NCI-H2196 treated with DMSO at 0.1 percent for 48 hours (cell line): Measurements from ENCODE around the gene SNED1.

Experiments used
- DNase-seq: peaks from one replicate; lab custom pipeline; 2025; ENCODE audit not compliant: unreplicated experiment; lab: John Stamatoyannopoulos, UW

Gene SNED1

DNA sequence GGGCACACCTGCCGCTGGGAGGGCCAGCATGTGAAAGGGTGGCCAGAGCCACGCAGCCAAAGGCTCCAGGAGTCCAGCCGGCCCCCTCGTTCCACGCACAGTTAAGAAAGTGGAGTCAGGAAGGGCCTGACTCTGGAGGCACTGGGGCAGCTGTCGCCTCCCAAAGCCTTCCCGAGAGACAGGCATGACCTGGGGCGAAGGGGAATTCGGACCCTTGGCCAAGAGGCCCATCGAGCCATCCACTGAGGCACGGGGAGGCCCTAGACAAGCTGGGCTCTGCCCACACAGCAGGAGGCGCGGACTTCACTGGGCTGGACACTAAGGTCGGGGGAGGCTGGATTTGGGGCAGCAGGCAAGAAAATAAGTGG is 38.5 kb upstream of the SNED1 start:
- DNase-seq: no peak

DNA sequence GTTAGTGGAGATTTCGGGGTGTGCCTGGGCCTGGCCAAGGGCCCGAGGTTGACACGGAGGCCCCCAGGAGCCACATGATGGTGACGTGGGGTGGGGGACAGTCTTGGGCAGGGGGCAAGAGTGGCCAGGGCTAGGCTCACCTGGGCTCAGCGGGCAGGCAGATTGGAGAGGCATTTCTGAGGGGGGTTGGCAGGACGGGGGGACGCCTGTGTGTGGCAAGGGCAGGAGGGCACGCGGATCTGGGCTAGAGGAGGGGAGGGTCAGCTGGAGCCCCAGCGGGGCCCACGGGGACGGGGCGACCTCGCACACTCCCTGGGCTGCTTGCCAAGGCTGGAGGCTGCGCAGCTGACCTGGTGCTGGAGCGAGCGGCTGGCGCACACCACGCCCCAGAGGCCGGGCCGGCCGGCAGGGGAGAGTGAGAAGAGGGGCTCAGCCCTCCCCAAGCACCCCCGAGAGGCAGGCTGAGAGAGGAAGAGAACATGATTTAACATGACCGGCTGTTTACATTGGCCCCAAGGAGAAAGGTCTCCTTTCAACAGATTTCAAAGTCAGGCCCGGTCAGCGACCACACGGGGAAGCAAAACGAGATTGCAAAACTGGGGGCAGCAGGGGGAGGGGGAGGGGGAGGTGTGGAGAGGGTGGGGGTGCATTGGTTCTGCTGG is 38.0 kb upstream of the SNED1 start:
- no peak for DNase-seq

DNA sequence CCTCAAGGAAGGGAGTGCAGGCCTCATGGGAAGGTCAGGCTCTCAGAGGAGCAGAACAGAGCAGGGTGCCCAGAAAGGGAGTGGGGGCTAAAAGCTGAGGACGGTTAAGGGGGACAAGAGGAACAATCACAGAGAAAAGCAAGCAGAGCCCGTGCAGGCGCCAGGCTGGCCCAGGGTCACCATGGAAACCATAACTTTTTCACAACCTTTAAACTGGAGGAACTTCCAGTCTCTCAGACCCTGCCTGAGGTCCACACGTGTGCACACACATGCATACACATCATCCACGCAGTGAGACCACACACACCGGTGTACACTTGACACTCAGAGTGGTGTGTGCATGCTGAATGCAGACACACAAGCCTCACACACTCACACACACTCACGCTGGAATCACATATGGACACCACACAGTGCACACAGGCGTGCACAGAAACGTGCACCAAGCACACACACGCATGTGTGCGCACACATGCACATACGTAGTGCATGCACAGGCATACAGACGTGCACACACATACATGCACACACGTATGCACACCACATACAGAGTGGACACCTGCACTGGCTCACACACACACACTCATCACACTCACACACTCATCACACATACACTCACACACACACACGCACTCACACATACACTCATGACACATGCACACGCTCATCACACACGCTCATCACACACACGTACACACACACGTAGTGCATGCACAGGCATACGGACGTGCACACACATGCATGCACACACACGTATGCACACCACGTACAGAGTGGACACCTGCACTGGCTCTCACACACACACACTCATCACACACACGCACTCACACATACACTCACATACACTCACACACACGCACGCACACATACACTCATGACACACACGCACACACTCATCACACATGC is 37.2 kb upstream of the SNED1 start:
- no peak for DNase-seq

DNA sequence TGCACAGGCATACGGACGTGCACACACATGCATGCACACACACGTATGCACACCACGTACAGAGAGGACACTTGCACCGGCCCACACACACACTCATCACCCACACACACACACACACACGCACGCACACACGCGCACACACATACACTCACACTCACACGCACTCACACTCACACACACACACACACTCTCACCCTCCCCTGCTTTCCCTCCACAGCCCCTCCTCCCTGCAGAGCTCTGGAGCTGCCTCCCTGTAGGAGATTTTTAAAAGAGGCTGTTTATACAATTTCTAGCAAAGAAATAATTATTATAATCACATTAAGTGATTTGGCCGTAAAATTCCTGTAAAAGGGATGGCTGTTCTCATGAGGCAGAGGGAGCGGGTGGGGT is 36.5 kb upstream of the SNED1 start:
- DNase-seq: no peak

DNA sequence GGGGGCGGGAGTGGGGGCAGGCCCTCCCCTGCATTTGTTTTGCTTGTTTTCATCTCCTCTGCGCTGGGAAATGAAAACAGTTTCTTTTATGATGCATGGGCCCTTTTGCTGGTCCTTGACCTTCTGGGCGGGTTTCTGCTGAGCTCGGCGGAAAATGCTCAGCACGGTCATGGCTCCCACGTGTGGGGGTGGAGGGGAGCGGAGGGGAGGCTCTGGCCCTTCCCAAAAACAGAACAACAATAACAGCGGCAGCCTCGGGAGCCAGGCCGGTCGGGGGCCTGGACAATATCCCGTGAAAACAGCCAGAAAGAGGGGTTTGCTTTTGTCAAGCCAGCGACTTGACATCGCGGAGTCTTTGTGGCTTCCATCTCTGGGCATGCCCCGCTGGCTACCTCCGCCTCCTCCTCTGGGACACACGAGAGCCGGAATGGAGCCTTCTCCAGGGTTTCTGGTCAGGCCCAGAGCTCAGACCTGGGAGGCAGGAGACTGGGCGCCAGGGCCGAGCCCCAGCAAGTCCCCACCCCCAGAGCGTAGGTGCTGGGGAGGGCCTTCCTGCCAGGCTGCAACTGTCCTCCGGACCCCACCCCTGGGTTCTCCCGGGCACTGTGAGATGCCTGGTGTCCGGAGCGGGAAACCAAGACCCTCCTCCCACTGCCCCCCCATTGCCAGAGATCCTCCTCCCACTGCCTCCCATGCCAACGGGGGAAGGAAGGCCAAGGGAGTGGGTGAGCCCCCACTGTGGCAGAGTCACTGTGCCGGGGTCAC is 35.9 kb upstream of the SNED1 start:
- DNase-seq: no peak

DNA sequence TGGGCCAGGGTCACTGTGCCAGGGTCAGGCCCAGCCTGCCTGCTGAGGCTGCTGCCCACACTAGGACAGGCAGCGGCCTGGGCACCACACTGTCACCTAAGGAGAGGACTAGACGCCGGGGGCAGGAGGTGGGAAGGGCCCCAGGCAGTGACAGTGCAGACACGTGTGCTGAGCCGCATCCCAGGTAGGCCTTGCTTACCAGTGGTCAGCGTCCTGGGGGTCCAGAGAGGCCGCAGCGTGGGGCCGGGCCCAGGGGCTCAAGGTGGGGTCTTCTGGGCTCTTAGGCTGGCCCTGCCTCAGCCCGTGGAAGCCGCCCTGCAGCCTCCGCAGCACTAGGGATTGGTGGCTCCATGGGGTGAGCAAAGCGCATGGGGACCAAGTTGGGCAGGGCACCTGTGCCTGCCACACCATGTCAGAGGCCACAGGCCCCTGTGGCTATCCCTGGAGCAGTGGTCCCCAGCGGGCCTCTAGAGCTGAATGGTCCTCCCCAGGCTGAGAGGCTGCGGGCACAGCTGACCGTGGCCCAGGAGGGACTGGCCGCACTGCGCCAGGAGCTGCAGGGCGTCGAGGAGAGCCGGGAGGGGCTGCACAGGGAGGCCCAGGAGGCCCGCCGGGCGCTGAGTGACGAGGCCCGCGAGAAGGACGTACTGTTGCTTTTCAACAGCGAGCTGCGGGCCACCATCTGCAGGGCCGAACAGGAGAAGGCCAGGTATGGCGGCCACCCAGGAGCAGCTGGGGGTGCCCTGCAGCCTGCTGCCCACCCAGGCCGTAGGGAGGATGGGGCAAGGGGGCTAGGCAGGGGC is 35.2 kb upstream of the SNED1 start:
- no peak for DNase-seq

DNA sequence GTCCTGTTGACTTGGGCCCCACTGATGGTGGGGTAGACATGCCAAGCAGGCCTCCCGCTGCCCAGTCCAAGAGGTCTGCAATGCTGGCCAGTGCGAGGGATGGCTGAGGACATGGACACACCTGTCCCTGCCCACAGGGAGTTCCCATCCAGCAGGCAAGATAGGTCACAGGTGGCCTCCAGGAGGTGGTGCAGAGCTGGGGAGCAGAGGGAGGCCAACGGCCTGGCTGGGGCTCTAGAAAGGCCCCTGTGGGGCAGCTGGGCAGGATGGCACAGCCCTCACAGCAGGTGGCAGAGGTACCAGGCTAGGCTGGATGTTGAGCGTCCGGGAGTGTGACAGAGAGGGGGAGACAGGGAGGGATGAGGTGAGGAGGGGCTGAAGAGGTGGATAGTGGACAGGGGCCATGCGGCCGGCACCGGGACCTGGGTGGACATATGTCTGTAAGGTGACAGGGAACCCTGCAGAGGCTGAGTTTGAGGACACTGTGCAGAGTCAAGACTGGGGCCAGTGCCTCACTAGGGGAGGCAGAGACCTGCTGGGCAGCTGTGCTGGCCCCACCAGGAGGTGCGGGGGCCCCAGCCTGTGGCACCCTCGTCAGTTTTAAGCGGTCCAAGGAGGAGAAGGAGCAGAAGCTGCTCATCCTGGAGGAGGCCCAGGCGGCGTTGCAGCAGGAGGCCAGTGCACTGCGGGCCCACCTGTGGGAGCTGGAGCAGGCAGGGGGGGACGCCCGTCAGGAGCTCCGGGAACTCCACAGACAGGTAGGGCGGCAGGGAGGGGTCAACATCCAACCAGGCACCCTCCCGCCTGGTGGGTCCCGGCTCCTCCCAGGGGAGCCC is 34.3 kb upstream of the SNED1 start:
- DNase-seq: no peak

DNA sequence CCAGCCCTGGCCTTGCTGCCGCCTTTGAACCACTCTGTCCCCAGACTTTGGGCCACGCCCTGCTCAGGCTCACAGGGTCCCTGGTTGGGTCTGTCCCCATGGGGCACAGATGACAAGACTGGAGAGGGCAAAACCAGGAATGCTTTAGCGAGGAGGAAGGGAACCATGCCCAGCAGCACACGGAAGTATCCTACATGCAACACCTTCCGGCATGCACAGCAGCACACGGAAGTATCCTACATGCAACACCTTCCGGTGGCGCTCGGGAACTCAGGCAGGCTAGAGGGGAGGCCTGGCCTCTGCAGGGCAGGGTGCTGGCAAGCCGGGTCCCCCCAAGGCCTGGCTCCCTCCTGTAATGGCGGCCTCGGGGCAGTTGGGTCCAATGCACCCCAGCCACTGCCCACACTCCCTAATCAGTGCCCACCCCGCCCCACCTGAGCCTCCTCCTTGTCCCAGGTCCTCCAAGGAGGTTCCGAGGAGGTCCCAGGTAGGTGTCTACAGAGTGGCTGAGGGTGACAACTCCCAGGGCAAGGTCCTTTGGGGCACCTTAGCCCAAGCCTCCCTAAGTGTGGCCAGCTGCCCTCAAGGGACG is 33.6 kb upstream of the SNED1 start:
- no peak for DNase-seq

DNA sequence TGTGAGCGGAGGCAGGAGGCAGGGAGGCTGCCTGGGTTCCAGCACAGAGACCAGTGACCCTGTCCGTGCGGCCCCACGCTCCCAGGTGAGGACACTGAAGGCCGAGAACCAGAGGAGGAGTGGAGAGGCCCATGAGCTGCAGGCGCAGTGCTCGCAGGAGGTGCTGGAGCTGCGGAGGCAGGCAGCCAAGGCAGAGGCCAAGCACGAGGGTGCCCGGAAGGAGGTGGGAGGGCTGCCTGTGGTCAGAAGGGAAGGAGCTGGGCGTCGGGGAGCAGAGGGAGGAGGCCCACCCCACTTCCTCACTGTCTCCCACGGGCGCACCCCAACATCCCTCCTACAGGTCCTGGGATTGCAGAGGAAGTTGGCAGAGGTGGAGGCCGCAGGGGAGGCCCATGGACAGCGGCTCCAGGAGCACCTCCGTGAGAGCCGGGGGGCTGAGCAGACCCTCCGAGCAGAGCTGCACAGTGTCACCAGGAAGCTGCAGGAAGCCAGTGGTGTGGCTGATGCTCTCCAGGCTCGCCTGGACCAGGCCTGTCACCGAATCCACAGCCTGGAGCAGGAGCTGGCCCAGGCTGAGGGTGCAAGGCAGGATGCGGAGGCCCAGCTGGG is 33.0 kb upstream of the SNED1 start:
- no peak for DNase-seq

DNA sequence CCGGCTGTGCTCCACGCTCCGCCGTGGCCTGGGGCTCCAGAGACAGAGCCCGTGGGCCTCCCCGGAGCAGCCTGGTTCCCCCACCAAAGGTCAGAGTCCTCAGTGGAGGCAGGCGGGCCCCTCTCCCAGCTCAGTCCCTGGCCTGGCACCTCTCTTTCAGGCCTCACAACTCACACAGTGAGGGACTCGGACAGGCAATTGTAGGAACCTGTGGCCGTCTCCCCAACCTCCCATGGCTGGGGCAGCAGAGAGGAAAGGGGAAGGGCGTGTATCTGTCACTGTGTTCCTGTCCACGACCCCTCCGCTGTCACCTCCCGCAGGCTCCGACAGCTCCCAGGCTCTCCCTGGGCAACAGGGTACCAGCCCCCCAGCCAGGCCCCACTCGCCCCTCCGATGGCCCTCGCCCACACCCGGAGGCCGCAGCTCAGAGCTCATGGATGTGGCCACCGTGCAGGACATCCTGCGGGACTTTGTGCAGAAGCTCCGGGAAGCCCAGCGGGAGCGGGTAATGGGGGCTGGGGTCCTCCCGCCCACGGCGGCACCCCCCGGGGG is 32.4 kb upstream of the SNED1 start:
- no peak for DNase-seq

DNA sequence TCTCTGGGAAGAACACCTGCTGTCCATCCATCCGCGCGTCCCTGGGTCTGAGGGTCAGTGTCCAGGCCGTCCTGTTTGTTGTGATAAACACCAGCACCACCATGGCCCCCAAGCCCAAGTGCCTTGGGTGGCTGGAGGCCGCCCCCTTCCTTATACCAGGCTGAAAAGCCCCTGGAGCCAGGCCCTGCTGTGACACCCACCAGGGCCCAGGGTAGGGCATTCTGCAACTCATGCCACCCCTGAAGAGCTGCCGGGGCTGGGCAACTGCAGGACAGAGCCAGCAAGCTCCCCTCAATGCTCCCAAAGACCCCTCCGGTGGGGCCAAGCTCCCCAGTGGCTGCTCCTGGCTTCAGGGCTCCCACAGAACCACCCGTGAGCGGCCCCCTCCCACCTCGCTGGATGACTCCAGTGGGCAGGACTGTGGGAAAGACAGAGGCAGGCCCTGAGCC is 31.9 kb upstream of the SNED1 start:
- DNase-seq: no peak

DNA sequence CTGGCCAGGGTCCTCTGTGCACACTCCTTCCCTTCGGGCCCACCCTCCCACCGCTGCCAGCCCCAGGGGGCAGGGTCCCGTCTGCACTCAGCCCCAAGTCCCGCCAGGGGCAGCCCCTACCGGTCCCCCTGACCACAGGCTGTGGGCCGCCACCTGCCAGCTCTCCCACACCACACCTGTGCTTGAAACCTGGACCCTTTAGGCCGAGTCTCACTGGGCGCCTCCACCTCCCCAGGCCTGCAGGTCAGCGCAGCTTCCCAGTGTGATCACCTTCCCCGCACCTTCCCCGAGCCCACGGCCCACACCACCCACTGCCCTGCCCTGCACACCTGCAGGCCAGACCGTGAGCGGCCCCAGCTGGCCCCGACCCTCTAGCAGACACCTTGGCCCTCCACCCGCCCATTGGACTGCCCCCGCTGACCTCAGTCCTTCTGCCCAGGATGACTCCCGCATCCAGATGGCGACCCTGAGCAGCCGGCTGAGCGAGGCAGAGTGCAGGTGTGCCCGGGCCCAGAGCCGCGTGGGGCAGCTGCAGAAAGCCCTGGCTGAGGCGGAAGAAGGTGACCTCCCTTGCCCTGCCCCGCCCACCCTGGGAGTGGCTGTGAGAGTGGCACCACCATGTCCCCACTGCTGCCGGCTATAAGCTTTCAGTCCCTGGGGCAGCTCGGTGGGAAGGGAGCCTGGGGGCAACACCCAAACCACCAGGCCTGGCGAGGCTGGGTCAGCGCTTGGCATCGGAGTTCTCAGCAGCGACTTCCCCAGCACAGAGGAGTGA is 31.3 kb upstream of the SNED1 start:
- no peak for DNase-seq

DNA sequence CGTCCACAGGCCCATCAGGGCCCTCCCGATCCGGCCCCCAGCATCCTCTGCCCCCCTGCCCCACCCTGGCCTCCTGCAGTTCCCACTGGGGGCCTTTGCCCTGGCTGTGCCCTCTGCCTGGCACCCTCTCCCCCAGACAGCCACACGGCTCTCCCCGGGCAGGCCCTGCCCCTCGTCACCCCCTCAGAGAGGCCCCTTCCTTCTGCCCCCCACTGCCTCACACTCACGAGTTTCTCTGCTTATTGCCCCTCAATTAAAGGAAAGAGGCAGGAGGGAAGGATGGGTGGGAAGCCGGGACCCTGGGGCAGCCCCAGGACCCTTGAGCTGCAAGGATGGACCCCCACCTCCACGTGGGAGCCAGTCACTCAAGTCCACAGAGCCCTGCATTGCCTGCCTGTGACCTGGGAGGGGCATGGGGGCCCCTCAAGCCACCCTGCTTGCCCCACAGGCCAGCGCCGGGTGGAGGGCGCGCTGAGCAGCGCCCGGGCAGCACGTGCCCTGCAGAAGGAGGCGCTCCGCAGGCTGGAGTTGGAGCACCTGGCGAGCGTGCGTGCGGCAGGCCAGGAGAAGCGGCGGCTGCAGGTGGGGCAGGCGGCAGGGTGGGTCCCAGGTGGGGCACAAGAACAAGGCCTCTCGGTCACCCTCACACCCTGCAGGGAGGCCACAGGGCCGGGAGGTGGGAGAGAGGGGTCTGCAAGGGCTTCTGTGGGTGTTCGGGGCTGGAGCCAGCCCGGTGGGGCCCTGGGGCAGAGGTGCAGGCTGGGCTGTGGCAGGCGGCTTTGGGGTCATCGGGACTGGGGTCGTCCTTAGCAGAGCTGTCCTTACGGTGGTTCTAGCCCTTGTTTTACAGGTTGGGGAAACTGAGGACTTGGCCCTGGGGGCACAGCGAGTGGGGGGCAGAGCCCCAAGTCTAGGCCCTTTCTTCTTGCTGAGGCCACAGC is 30.5 kb upstream of the SNED1 start:
- no peak for DNase-seq

DNA sequence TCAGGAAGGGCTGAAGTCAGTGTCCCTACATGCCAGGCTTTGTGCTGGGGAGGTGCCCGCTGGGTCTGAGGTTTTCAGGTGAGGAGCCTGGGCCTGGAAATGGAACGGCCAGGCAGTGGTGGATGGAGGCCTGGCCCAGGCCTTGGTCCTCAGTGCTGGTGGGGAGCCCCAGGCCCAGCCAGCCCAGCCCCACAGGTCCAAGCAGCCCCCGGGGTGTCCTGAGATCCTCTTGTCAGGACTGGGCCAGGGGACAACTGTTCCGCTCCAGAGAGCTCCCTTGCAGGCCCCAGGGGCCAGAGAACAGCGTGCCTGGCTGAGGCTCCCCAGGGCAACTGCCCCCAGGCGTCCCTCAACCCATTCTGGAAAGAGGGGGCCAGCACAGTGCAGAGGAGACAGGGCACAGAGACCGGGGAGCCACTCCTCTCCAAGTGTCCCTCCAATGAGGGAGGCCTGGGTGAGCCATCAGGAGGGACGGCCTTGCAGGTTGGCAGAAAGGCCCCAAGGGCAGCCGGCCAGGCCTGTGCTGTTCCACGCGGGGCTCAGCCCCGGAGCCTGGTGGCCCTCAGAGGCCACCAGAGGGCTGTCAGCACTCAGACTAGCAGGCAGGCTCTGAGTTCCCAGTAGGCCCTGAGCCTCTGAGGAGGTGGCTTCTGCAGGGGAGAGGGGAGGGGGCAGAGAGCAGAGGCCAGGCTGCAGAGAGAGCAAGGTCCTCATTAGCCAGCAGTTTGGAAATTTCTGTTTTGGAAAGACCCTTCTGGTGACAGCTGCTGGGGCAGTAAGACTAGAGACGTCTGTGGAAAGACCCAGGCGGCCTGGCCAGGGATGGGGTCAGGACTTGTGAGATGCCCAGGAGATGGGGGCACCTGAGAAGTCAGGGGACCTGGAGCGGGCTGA is 29.4 kb upstream of the SNED1 start:
- DNase-seq: no peak

DNA sequence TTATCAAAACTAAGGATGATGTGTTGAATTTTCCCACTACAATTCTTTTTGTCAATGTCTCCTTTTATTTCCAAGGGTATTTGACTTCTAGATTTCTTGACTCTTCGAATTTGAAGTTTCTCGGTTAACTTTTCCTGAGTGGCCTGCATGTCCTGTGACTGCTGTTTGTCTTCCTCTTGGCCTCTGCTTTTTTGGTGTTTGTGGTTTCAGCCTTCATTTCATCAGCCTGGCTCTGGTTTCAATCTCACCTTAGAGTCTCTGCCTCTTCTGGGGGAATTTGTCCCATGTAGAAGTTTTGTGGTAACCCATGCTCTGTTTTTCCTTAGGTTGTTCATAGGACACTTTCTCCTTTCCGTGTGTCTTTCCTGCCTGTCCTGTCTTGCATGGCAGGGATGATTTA is 28.3 kb upstream of the SNED1 start:
- no peak for DNase-seq

DNA sequence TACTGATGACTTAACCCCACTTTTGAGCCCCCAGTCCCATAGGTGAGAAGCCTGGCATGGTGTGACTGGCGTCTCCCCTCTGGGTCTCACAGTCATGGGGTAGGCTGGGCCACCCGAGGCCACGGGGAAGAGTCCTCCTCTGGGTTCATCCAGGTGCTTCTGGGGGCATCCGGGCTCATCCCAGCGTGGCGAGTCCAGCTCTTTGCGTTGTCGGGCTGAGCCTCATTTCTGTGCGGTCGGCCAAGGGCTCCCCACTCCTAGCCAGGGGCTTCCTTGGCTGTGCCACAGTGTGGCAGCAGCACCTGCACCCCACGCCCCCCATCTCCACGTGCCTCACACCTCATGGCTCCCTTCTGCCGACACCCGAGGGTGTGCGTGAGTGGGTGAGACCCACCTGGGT is 27.6 kb upstream of the SNED1 start:
- no peak for DNase-seq
